Forelimb muscle (tissue), 1 donor: ENCODE results near the gene UBFD1. TPM values are rescaled to one million over a fixed set of nuclear protein-coding genes. Genes with fewer than 3 reads are reported as not detected.
"Not testable (repeated sequence)": the region's sequence is repeated elsewhere in the genome, so short reads cannot be mapped to it uniquely, and the experiment has no call there.

Experiments
- DNase-seq: peaks from one replicate; pipeline ENCODE4 v3.0.0-alpha.2; 2013; ENCODE audit warnings: low read depth
- polyA plus RNA-seq: library from polyadenylated mRNA; unstranded; fragments of 120-200 nt; gene quantifications from one replicate; pipeline ENCODE4 v1.2.1, GENCODE V29; 2013; ENCODE audit not compliant: insufficient read length

UBFD1 gene
- polyA plus RNA-seq, 1 donor, result 64.8 TPM

DNA sequence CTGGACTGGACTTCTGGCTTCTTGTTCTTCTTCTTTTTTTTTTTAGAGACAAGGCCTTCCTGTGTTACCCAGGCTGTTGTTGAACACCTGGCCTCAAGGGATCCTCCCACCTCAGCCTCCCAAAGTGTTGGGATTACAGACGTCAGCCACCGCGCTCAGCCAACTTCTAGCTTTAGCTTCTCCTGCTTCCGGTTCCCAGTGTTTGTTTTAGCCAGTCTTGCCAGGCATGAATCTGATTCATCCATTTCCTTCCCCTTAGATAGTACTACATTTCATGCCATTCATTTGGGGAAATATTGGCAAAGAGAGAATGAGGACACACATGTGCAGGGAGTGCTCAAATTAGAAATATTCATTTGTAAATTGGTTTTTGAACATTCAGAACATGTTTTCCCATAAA is 50.7 kb downstream of the UBFD1 start:
- no peak for DNase-seq

DNA sequence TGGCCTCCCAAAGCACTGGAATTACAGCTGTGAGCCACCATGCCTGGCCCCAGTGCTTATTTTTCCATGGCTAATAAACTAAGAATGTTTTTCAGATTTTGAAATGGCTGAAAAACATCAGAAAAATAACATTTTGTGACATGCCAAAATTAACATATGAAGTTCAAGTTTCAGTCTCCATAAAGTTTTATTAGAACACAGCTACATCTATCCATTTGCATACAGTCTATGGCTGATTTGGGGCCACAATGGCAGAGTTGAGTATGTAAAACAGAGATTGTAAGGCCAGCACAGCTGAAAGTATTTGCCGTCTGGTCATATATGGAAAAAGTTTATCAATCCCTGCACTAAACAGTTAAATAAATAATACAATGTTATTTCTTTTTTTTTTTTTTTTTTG is 52.4 kb downstream of the UBFD1 start:
- no peak for DNase-seq

DNA sequence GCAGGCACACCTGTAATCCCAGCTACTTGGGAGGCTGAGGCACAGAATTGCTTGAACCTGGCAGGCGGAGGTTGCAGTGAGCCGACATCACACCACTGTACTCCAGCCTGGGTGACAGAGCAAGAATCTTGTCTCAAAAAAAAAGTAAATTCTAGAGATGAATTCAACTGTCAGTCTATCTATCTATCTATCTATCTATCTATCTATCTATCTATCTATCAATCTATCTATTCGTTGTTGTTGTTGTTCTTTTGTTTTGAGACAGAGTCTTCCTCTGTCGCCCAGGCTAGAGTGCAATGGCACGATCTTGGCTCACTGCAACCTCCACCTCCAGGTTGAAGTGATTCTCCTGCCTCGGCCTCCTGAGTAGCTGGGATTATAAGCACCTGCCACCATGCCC is 53.4 kb downstream of the UBFD1 start:
- not testable (repeated sequence) for DNase-seq

DNA sequence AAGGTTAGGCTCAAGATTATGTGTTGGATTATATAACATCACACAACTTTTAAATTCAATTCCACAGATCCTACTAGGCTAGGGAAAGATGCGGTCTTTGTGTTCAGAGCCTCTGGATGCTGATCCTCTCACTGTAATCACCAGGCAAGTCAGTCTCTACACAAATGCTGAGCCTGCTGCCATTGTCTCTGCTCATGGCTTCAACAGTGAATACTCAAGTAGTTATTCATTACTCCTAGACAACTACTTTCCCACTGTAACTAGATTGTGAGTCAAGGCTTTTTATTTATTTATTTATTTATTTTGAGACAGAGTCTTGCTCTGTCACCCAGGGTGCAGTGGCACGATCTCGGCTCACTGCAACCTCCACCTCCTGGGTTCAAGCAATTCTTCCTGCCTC is 54.4 kb downstream of the UBFD1 start:
- DNase-seq, result no peak

DNA sequence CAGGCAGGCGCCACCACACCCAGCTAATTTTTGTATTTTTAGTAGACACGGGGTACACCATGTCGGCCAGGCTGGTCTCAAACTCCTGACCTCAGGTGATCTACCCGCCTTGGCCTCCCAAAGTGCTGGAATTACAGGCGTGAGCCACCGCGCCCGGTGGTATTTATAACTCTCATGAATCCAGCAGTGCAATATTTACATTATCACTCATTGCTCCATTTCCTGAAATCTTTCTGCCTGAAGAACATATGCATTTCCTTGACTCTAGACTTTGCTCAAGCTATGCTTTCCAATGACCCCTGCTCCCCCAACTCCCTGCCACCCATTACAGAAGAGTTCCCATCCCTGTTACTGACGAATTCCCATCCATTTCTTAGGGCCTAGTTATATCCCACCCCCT is 58.3 kb downstream of the UBFD1 start:
- no peak for DNase-seq

Other genes with a start within 250 kb of the UBFD1 start
- 15.8 TPM for gene COG7, start 104.5 kb upstream of the UBFD1 start, polyA plus RNA-seq
- gene GGA2, start 47.2 kb upstream of the UBFD1 start, polyA plus RNA-seq, result 138 TPM
- gene EARS2, start 377 bp upstream of the UBFD1 start, polyA plus RNA-seq, result 16.7 TPM
- 88.7 TPM for gene NDUFAB1, start 38.6 kb downstream of the UBFD1 start, polyA plus RNA-seq
- 8.5 TPM for gene PALB2, start 83.6 kb downstream of the UBFD1 start, polyA plus RNA-seq
- 35.9 TPM for gene DCTN5, start 83.7 kb downstream of the UBFD1 start, polyA plus RNA-seq
- gene PLK1, start 121.2 kb downstream of the UBFD1 start, polyA plus RNA-seq, result 10.2 TPM
- not detected for gene ERN2, start 155.5 kb downstream of the UBFD1 start, polyA plus RNA-seq
- not detected for gene CHP2, start 197.3 kb downstream of the UBFD1 start, polyA plus RNA-seq